ENCODE data around the gene SH3TC2.

DNA sequence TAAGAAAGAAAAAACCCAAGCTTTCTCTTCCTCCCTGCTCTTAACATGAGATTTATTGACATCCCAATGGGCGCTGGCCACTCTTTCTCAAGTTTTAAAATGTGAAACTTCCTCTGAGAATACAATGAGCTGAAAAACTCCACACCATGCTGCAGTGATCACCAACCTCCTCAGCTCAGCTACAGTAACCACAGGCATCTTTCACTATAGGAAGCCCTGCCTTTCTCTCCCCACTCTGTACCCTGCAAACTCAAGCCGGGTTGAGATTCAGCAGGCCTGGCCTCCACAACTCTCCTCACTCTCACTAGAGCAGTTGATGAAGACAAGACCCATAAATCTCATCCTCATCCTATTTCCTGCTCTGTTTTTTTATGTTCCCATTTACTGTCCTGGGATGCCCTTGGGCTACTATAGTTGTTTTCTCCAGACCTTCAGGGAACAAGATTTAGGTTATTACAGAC is 48.3 kb downstream of the SH3TC2 start:
- TF ChIP-seq POLR2A (IDR thresholded peaks at IDR 0.05) = no peak
- TF ChIP-seq POLR2AphosphoS5 (IDR thresholded peaks at IDR 0.05) = no peak
